PFSK-1 (cell line): ENCODE measurements around the gene TMEM255B.

Source experiments
- FOXP2 ChIP-seq: optimal IDR thresholded peaks from 2 replicates; pipeline ENCODE3; 2011; ENCODE audit warnings: borderline replicate concordance, control low read depth, inconsistent platforms; ENCODE audit not compliant: insufficient read depth; ENCODE audit errors: extremely low read length, extremely low read depth
- POLR2AphosphoS5 ChIP-seq: IDR thresholded peaks from 2 replicates; pipeline ENCODE4 v1.6.1; 2012; ENCODE audit warnings: low read depth, mild to moderate bottlenecking, control low read depth, low read length, moderate library complexity
- SIN3A ChIP-seq: IDR thresholded peaks from 2 replicates; pipeline ENCODE4 v1.6.1; 2012; ENCODE audit warnings: mild to moderate bottlenecking, low read length, moderate library complexity, borderline replicate concordance; ENCODE audit not compliant: insufficient read depth
- TAF1 ChIP-seq: IDR thresholded peaks from 2 replicates; pipeline ENCODE4 v1.6.1; 2012; ENCODE audit warnings: low read length, control low read depth, borderline replicate concordance; ENCODE audit not compliant: insufficient read depth

- no peak for TF ChIP-seq SIN3A
- TF ChIP-seq TAF1: no peak
- peak; percentile 10 for TF ChIP-seq FOXP2
- TF ChIP-seq POLR2AphosphoS5: no peak
Observed at GRCh38 chr13:113758651-113759524, at the start of gene TMEM255B.
